H1 (cell line): ENCODE results near the gene FGF13. TPM values are rescaled to one million over a fixed set of nuclear protein-coding genes. Genes with fewer than 3 reads are reported as not detected.
A peak's percentile ranks its signal among the peaks of the same experiment; 100 is the strongest.

Experiments
- BACH1 ChIP-seq: IDR thresholded peaks from 2 replicates; pipeline ENCODE4 v1.6.1; 2012; ENCODE audit warnings: low read length, improper control_type of control experiment
- CHD1 ChIP-seq: IDR thresholded peaks from 2 replicates; pipeline ENCODE4 v1.6.1; 2012; ENCODE audit warnings: low read depth, low read length, improper control_type of control experiment
- EGR1 ChIP-seq: IDR thresholded peaks from 2 replicates; pipeline ENCODE4 v1.6.1; 2011; ENCODE audit warnings: low read depth, low read length, borderline replicate concordance
- HDAC2 ChIP-seq, 2 experiments: fragments of 300-600 bp in 1 of 2; sonication (generic) in 1 of 2; IDR thresholded peaks; 2 replicates each; pipeline ENCODE4 v1.6.1; 2011 to 2012; ENCODE audit warnings: low read depth in 2 of 2, low read length in 2 of 2, mild to moderate bottlenecking in 2 of 2, moderate library complexity in 2 of 2, borderline replicate concordance in 1 of 2, inconsistent platforms in 1 of 2
- POLR2AphosphoS5 ChIP-seq: IDR thresholded peaks from 2 replicates; pipeline ENCODE4 v1.6.1; 2011; ENCODE audit warnings: low read depth, low read length
- RBBP5 ChIP-seq: IDR thresholded peaks from 2 replicates; pipeline ENCODE4 v1.7.1; 2012; ENCODE audit warnings: low read depth, mild to moderate bottlenecking, inconsistent platforms, low read length, moderate library complexity, borderline replicate concordance
- RNF2 ChIP-seq: fragments of 200-900, 300-1000 bp; sonication (generic); IDR thresholded peaks from 2 replicates; pipeline ENCODE4 v1.7.1; 2016; ENCODE audit warnings: borderline replicate concordance, low read depth, mild to moderate bottlenecking, antibody characterized with exemption, low read length; ENCODE audit not compliant: poor library complexity, severe bottlenecking; ENCODE audit errors: missing control alignments
- RXRA ChIP-seq: IDR thresholded peaks from 2 replicates; pipeline ENCODE4 v1.6.1; 2011; ENCODE audit warnings: low read depth, mild to moderate bottlenecking, low read length, moderate library complexity; ENCODE audit not compliant: insufficient read depth
- SIRT6 ChIP-seq: IDR thresholded peaks from one replicate; pipeline ENCODE4 v1.7.1; 2012; ENCODE audit warnings: low read length, inconsistent platforms
- SP2 ChIP-seq: IDR thresholded peaks from 2 replicates; pipeline ENCODE4 v1.6.1; 2012; ENCODE audit warnings: mild to moderate bottlenecking, low read length, inconsistent platforms
- polyA plus RNA-seq, 7 experiments: library from polyadenylated mRNA; depleted of rRNA in 3 of 7; stranded (reverse) in 5 of 7; unstranded in 2 of 7; fragments of >200 nt in 5 of 7; fragments of 200-250 nt in 2 of 7; gene quantifications; 1 replicate in 5 of 7; 2 replicates in 1 of 7; 4 replicates in 1 of 7; pipeline versions ENCODE4 v1.2.1 to v1.2.3, GENCODE V29; 2011 to 2013; ENCODE audit warnings: missing spikeins in 2 of 7, mixed read lengths in 2 of 7
- total RNA-seq: library from RNA; stranded (reverse); fragmentation: NEBNext Ultra II Directional; extraction: Animal tissue kit (Norgen Biotek cat#: 25700); gene quantifications from 2 replicates; pipeline ENCODE4 v1.2.1, GENCODE V29; 2021

The FGF13 gene
- total and polyA plus RNA-seq, 2 of the 8 experiments (the other 6 are each of a cell fraction or from before 2014, with no cell fraction given): 10.1 to 36.1 TPM

GRCh38 chrX:138711399-138712347 is at the start of gene FGF13 (continued):
- TF ChIP-seq EGR1 (no peak), HDAC2 (IDR thresholded peaks at IDR 0.05; ENCODE audit: borderline replicate concordance in 1 of 2, low read depth in 2 of 2, low read length in 2 of 2) (no peak), SP2 (no peak), SIRT6 (no peak), RNF2 (no peak), POLR2AphosphoS5 (peak; percentile 54; the same call in 1 of the 2 replicates), RXRA (no peak), BACH1 (no peak), RBBP5 (peak; percentile 15; the same call in 1 of the 2 replicates), CHD1 (no peak)
